ENCODE data around the gene C14orf132.

The C14orf132 gene

DNA sequence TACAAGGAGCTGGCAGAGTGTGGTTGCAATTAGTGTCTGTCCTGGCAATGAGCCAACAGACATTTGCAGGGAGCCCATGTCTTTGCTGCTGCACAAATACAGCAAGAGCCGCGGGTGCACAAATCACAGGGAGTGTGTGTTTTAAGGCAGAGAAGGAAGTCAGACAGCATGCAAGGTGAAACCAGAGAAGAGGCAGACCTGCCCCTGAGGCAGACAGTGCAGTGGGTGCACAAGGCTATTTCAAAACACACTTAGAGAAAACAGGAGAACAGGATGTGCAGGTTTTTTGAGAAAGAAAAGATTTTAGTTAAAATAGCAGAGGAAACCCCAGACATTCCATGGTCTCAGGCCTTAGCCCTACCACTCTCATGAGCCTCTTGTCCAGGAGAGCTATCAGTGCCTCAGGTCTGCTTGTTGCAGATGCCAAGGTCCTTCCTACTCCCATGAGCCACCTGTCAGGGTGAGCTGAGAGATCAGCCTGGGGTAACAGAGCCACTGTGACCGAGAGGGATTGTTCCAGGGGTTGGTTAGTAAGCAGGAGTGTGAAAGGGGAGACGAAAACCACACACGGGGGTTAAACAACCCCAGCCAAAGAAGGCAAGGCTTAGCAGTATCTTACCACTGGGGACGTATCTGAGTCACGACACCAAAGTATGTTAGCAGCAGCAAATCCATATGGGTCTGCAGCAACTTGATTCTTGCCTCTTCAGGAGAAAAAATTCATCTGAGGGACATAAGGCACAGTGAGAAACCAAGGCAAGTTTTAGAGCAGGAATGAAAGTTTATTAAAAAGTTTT, 78.1 kb downstream of the C14orf132 start:
- no peak for DNase-seq (ENCODE audit: low read depth in 2 of 2, low spot score in 1 of 2)

DNA sequence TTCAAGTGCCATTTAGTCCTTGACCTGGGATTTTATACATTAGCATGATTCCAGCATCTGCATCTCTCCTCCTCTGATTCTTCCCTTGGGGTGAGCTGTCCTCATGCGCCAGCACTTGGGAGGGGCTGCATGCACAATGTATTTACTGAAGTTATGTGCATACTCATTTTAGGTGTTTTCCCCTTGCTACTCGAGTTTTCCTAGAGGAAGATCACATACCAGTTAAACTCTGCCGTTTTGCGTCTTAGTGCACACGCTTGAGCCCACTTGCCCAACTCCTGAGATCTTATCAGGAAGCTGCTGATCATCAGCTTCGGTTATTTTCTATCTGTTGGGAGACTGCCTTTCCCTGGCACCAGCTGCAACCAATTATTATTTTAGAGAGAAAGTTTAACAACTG, 78.8 kb downstream of the C14orf132 start:
- no peak for DNase-seq (ENCODE audit: low read depth in 2 of 2, low spot score in 1 of 2)

GRCh38 chr14:96118391-96118790, 79.2 kb downstream of the C14orf132 start:
- no peak for DNase-seq (ENCODE audit: low read depth in 2 of 2, low spot score in 1 of 2)

DNA sequence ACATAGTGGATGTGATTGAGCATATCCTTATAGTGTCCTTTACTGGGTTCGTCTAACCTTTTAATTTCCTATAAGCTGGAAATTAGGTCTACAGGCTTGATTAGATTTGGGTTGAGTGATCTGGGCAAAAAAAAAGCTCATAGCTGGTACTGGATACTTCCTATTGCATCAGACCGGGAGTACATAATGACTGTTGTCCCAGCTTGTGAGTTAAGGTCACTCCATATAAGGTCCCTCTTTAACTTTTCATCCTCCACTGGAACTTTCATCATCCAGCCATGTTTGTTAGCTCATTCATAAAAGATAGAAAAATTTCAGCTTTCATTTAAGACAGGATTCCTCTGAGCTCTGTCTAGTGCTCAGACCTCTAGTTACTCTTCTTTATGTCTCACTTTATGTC, 80.8 kb downstream of the C14orf132 start:
- DNase-seq (ENCODE audit: low read depth in 2 of 2, low spot score in 1 of 2): no peak

DNA sequence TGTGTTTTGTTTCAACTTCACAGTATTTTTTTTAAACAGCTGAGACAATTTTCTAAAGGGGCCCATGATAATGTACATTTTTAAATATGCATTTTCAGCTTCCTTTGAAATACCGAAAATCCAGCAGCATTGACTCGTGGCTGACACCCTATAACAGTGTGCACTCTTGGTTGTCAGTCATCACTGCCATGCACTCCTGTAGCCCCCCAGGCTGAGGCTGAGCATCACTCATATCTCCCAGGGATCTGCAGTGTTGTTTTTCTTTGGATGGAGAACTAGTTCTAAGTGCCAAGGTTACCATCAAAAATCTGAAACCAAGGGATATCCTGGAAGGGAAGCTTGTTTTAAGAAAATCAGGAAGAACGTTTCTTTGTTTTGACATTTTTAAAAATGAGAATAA, 81.2 kb downstream of the C14orf132 start:
- no peak for DNase-seq (ENCODE audit: low read depth in 2 of 2, low spot score in 1 of 2)

- no peak for DNase-seq (ENCODE audit: low read depth in 2 of 2, low spot score in 1 of 2)
Measured at GRCh38 chr14:96120941-96121340, 81.8 kb downstream of the C14orf132 start.

DNA sequence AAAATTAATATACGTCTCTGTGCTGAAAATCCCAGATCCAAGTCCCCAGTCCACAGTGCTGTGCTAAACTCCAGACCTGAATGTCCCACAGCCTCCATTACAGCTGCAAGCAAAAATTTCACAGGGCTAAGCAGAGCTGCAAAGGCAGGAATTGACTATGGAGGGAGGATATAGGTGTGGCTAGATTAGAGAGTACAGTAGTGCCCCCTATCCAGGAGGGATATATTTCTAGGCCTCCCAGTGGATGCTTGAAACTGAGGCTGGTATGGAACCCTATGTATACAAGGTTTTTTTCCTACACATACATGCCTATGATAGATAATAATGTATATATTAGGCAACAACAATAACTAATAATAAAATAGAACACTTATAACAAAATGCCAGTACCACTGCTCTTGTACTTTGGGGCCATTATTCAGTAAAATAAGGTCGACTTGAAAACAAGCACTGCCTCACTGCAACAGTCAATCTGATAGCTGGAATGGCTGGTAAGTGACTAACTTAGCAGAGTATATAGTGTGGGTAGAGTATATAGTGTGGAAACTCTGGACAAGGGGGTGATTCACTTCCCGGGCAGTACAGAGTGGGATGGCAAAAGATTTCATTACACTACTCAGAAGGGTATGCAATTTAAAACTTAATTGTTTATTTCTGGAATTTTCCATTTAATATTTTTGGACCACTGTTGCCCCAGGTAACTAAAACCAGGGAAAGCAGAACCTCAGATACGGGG, 82.7 kb downstream of the C14orf132 start:
- no peak for DNase-seq (ENCODE audit: low read depth in 2 of 2, low spot score in 1 of 2)

GRCh38 chr14:96122496-96122895, 83.3 kb downstream of the C14orf132 start:
- no peak for DNase-seq (ENCODE audit: low read depth in 2 of 2, low spot score in 1 of 2)

DNA sequence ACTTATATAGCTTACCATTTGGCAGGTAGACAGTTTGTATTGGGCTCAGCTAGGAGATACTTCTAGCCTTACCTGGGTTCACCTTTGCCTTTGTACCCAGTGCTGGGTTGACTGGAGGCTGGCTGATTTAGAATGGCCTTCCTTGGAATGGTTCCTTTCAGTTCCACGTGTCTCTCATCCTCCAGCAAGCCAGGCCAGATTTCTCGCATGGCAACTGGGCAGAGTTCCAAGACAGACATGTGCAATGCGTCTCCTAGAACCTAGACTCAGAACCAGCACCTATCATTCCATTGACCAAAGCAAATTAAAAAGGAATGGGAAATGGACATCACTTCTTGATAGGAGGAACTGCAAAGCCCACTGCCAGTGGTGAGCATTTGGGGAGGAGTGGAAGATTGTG, 86.4 kb downstream of the C14orf132 start:
- DNase-seq (ENCODE audit: low read depth in 2 of 2, low spot score in 1 of 2): no peak

- DNase-seq (ENCODE audit: low read depth in 2 of 2, low spot score in 1 of 2): no peak
Measured at GRCh38 chr14:96126339-96126782, 87.2 kb downstream of the C14orf132 start.

DNA sequence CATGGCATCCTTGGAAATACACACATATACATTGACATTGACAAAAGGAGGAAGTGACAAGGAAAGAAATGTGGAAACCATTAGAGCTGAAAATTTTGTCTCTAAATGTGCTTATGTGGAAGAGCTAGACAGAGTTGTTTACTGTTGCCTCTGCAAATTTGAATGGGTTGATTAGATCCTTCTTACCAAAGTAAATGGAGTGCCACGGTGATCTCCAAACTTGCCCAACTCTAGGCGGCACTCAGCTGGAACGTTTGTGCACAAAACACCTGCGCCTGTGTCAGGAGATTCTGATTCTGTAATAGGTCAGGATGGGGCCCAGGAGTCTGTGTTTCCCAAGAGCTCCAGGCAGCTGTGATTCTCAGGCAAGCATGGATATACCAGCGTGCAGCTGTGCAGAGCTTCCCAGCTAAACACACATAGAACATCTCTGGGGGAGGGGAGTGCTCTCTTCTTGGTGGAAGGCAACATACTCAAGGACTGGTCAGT, 87.7 kb downstream of the C14orf132 start:
- DNase-seq (ENCODE audit: low read depth in 2 of 2, low spot score in 1 of 2): no peak

DNA sequence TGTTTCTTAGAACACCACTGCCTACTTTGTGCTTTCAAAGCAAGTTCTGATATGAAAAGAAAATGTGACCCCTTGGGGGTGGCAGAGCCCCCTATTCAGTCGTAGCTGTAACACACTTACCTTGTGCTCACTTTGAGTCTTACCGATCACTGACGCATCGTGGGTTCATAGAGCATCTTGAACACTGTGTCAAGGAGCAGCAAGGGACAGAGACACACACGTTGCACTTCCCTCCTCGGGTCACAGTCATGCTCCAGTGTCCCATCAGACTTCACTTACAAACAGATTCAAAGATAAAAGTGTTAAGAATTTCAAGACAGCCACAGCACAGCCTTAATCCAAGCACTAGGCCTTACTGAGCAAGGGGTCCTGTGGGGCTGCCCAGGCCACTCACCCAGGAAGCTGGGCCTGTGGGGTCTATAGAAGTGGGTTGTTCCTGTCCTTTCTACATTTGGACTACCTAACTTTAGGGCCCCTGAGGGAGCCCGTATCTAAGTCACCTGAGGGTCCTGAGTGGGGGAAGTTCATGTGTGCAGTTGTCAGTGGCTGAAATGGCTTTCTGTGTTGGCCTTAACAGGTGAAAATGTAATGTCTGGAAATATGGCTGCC, 90.1 kb downstream of the C14orf132 start:
- no peak for DNase-seq (ENCODE audit: low read depth in 2 of 2, low spot score in 1 of 2)

GRCh38 chr14:96130391-96130790, 91.2 kb downstream of the C14orf132 start:
- no peak for DNase-seq (ENCODE audit: low read depth in 2 of 2, low spot score in 1 of 2)

GRCh38 chr14:96130854-96131253, 91.7 kb downstream of the C14orf132 start:
- no peak for DNase-seq (ENCODE audit: low read depth in 2 of 2, low spot score in 1 of 2)

DNA sequence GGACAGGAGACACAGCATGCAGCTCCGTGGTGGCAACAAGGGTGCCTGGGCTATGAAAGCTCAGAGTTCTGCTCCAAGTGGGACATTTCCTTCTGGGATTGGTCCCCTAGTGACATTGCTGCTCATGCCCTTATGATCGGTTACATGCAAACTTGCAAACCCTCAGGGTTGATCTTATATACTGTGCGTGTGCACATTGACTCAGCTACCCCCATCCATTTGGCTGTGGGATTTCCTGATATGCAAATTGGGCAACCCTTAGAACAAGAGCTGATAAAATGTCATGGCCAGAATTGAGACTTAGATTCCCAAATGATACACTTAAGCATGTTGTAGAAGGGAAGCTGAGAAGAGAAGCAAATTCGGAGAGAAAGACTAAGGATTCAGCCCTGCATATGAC, 92.7 kb downstream of the C14orf132 start:
- DNase-seq (ENCODE audit: low read depth in 2 of 2, low spot score in 1 of 2): no peak

DNA sequence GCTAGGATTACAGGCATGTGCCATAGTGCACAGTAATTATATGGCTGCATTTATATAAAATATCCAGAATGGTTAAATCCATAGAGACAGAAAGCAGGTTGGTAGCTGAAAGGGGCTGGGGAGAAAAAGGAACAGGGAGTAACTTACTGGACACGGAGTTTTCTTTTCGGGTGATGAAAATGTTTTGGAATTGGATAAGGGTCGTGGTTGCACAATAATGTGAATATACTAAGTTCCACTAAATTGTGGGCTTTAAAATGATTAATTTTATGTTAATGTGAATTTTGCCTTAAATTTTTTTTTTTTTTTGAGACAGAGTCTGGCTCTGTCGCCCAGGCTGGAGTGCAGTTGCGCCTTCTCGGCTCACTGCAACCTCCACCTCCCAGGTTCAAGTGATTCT, 95.3 kb downstream of the C14orf132 start:
- DNase-seq (ENCODE audit: low read depth in 2 of 2, low spot score in 1 of 2): no peak

DNA sequence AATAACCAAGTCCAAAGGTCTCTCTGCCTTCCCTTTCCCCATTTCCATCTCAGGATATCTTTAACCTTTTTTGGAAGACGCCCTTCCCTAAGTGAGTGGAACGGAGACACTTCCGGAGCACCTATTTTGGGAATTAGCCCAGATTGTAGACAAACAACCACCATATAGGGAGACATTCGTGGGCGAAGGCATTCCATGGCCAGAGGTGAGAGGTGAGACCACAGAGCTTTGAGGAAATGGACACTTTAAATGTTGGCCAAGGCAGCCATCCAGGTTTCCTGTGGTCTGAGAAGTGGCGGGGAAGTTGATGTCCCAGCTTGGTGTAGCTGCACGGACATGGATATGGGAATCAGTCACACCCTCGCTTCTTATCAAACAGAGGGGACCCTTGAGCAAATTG, 96.1 kb downstream of the C14orf132 start:
- no peak for DNase-seq (ENCODE audit: low read depth in 2 of 2, low spot score in 1 of 2)

DNA sequence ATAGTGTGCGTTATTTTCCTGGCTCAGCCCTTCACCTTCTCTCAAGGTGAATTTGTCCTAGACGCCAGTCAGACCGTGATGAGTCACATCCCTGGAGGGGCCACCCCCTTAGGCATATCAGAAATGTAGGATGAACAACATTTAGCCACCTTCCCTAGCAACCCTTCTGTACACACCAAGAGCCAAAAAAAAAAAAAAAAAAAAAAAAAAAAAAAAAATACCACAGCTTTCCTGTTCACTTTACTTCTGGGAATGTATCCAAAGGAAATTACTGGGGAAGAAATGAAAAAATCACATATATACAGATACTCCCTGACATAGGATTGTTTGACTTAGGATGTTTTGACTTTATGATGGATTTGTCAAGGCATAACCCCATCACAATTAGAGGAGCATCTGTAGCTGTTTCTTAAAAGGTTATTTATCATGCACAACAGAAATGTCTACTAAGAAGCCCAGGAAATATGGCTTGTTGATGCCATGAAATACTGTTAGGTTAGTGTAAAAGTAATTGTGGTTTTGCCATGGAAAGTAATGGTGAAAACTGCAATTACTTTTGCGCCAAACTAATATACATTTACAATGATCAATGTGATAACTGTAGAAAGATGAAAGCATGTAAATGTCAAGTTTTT, 97.3 kb downstream of the C14orf132 start:
- no peak for DNase-seq (ENCODE audit: low read depth in 2 of 2, low spot score in 1 of 2)

- no peak for DNase-seq (ENCODE audit: low read depth in 2 of 2, low spot score in 1 of 2)
Measured at GRCh38 chr14:96138241-96138640, 99.1 kb downstream of the C14orf132 start.

DNA sequence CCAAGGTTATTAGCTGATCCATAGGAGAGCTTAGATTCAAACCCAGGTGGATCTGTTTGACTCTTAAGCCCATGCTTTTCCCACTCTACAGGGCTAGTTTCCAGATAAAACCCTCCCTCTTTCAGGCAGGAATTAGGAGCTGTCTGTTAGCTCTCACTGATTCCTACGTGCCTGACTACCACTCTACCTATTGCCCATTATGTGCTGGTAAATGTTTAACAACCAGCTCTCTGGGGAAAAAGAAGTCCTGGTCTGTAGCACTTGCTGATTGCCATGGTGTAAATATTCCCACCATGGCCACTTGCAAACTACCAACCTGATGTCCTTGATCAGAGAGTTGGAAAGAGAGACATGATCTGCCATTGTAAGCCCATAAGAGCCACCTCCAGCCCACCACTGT, 100.0 kb downstream of the C14orf132 start:
- no peak for DNase-seq (ENCODE audit: low read depth in 2 of 2, low spot score in 1 of 2)

GRCh38 chr14:96139879-96140278, 100.7 kb downstream of the C14orf132 start:
- no peak for DNase-seq (ENCODE audit: low read depth in 2 of 2, low spot score in 1 of 2)

DNA sequence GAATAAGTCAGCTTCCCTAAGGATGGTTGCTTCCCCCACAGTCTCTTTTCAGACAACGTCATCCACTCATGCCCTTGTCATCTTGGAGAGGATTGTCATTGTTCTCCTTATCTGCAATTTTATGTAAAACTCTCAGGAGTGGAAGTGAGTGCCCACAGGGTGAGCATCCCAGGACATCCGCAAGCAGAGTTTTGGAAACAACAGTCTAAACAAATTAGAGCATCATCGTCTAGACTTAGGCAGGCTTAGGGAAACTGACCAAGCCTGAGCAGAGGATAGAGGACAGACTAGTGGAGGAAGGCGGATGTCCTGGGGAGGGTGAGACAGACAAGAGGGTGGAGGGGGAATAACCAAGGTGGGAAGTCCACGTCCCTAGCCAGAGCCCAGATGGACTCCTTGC, 101.8 kb downstream of the C14orf132 start:
- no peak for DNase-seq (ENCODE audit: low read depth in 2 of 2, low spot score in 1 of 2)

Data from stimulated activated CD8-positive, alpha-beta memory T cell treated with anti-CD3 and anti-CD28 coated beads, Interleukin-4, amount 100 ng/mL, for 1 hour (primary cell).